ENCODE measurements around the gene TMEM107.

DNA sequence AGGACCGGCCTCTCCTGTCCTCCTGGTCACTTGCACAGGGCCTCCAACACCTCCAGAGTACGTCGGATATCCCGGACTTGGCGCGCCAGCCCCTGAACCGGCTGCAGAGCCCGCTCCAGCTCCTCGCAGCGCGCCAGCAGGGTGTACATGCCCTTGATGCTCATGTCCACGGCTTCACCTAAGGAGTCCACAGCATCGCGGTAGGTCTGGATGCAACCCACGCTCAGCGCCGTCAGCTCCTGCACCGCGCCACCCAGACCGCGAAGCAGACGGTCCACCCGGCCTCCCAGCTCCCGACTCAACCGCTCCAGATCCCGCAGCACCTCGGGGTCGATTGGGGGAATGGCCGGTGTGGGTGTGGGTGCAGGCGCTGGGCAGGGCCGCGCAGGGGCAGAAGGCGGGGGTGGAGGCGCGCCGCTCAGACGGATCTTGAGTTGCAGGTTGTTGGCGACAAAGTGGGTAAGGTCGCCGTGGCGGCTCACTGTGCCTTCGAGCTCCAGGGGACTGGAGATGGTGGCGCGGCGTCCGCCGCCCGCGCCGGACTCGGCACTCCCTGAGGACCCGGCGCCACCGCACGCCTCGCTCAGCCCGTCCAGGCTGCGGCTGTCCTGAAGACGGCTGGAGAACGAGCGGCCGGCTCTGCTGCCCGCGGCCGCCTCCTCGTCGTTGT, 13.0 kb upstream of the TMEM107 start:
- no peak for TF ChIP-seq CTCF (IDR thresholded peaks at IDR 0.05; ENCODE audit: insufficient read depth, low read length, poor library complexity, severe bottlenecking)
- TF ChIP-seq EZH2phosphoT487 (conservative IDR thresholded peaks at IDR 0.05; ENCODE audit: low read length): no peak
